RWPE2 (cell line): ENCODE data around the gene PDCD1.

Source experiments
- ATAC-seq: fragments of 200-7000 bp; cut with Tn5 transposase; 3 replicates; pipeline ENCODE4 v1.9.1; 2021; ENCODE audit warnings: low read depth
- DNase-seq: peaks from one replicate; pipeline ENCODE4 v3.0.0-alpha.2; 2020; ENCODE audit warnings: low spot score
- H3K27ac ChIP-seq: fragments of 450-650 bp; 2 replicates; pipeline ENCODE4 v1.5.1; 2017; ENCODE audit warnings: mild to moderate bottlenecking; ENCODE audit not compliant: poor library complexity, severe bottlenecking
- H3K27me3 ChIP-seq: fragments of 250-450 bp; sonication (Bioruptor Pico); 2 replicates; pipeline ENCODE4 v1.5.1; 2021; ENCODE audit warnings: mild to moderate bottlenecking, moderate library complexity; ENCODE audit not compliant: insufficient read depth, poor library complexity, severe bottlenecking
- H3K36me3 ChIP-seq: fragments of 250-450 bp; sonication (Bioruptor Pico); 2 replicates; pipeline ENCODE4 v1.5.1; 2020; ENCODE audit warnings: low read depth, mild to moderate bottlenecking, moderate library complexity
- H3K4me1 ChIP-seq: fragments of 250-450 bp; sonication (Bioruptor Pico); 2 replicates; pipeline ENCODE4 v1.5.1; 2021; ENCODE audit warnings: mild to moderate bottlenecking, moderate library complexity; ENCODE audit not compliant: insufficient read depth, poor library complexity, severe bottlenecking
- H3K4me3 ChIP-seq: fragments of 250-450 bp; sonication (Bioruptor Pico); 2 replicates; pipeline ENCODE4 v1.5.1; 2021; ENCODE audit warnings: mild to moderate bottlenecking, moderate library complexity; ENCODE audit not compliant: severe bottlenecking
- H3K9me3 ChIP-seq: fragments of 250-450 bp; sonication (Bioruptor Pico); 2 replicates; pipeline ENCODE4 v1.5.1; 2021; ENCODE audit warnings: mild to moderate bottlenecking, moderate library complexity; ENCODE audit not compliant: severe bottlenecking
- CTCF ChIP-seq: fragments of 450-650 bp; IDR thresholded peaks from one replicate; pipeline ENCODE4 v1.5.1; 2017; ENCODE audit warnings: mild to moderate bottlenecking, moderate library complexity; ENCODE audit not compliant: poor library complexity, severe bottlenecking

The PDCD1 gene

GRCh38 chr2:241882091-241882625 is 23.5 kb upstream of the PDCD1 start:
- ATAC-seq (peak; percentile 9), DNase-seq (no peak)
- H3K36me3 ChIP-seq: no peaks in the 10 kb centered on the region
- H3K9me3 ChIP-seq: no peaks in the 10 kb centered on the region
- no peaks in the 10 kb centered on the region for H3K4me1 ChIP-seq
- H3K4me3 ChIP-seq: peak overlapping the region; percentile 16
- H3K27ac ChIP-seq: no peak overlapping the region
- no peaks in the 10 kb centered on the region for H3K27me3 ChIP-seq
- TF ChIP-seq CTCF: no peak

- TF ChIP-seq CTCF: no peak
- Histone ChIP-seq H3K27me3 (no peaks in the 10 kb centered on the region), H3K36me3 (no peaks in the 10 kb centered on the region), H3K27ac (peak overlapping the region; percentile 23), H3K9me3 (no peaks in the 10 kb centered on the region), H3K4me3 (peak overlapping the region; percentile 56), H3K4me1 (no peaks in the 10 kb centered on the region)
- no peak for DNase-seq
- no peak for ATAC-seq
These were observed 21.8 kb upstream of the PDCD1 start for GRCh38 chr2:241880311-241881073.

GRCh38 chr2:241879326-241879725 is 20.6 kb upstream of the PDCD1 start:
- DNase-seq: no peak
- H3K27ac ChIP-seq: no peak overlapping the region
- TF ChIP-seq CTCF: no peak
- H3K4me3 ChIP-seq: no peak overlapping the region
- ATAC-seq: no peak
- H3K27me3 ChIP-seq: no peaks in the 10 kb centered on the region
- no peaks in the 10 kb centered on the region for H3K4me1 ChIP-seq
- no peaks in the 10 kb centered on the region for H3K9me3 ChIP-seq
- no peaks in the 10 kb centered on the region for H3K36me3 ChIP-seq

- TF ChIP-seq CTCF: peak; percentile 63
- no peaks in the 10 kb centered on the region for H3K4me1 ChIP-seq
- no peaks in the 10 kb centered on the region for H3K9me3 ChIP-seq
- peak; percentile 48; the same call in 2 of the 3 replicates for ATAC-seq
- H3K36me3 ChIP-seq: no peaks in the 10 kb centered on the region
- no peaks in the 10 kb centered on the region for H3K27me3 ChIP-seq
- DNase-seq: no peak
- H3K4me3 ChIP-seq: no peak overlapping the region
- H3K27ac ChIP-seq: no peak overlapping the region
These were observed 19.6 kb upstream of the PDCD1 start for GRCh38 chr2:241877989-241878970.
